ENCODE measurements around the gene GABRR2.
"Not testable (repeated sequence)": the region's sequence is repeated elsewhere in the genome, so short reads cannot be mapped to it uniquely, and the experiment has no call there.

GABRR2 gene

DNA sequence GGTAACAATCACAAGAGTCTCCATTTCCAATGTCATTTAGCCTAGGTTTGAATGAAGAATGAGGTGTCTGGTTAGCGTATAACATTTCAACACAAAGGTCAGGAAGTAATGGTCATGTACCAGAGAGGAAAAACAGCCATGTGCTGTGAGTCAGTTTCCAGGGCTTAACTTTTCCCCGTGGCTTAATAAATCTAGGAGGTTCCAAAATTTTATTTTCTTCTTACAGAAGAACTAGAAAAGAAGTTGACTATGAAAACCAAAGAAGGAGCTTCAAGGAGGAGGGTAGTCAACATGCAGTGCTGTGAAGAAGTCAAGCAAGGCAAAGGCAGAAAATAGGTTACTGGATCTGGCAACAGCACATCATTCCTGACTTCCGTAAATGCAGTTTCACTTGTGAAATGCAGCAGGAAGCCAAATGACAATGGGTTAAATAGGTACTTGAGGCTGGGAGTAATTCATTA is 8.4 kb upstream of the GABRR2 start:
- DNase-seq (ENCODE audit: low read depth) = no peak

DNA sequence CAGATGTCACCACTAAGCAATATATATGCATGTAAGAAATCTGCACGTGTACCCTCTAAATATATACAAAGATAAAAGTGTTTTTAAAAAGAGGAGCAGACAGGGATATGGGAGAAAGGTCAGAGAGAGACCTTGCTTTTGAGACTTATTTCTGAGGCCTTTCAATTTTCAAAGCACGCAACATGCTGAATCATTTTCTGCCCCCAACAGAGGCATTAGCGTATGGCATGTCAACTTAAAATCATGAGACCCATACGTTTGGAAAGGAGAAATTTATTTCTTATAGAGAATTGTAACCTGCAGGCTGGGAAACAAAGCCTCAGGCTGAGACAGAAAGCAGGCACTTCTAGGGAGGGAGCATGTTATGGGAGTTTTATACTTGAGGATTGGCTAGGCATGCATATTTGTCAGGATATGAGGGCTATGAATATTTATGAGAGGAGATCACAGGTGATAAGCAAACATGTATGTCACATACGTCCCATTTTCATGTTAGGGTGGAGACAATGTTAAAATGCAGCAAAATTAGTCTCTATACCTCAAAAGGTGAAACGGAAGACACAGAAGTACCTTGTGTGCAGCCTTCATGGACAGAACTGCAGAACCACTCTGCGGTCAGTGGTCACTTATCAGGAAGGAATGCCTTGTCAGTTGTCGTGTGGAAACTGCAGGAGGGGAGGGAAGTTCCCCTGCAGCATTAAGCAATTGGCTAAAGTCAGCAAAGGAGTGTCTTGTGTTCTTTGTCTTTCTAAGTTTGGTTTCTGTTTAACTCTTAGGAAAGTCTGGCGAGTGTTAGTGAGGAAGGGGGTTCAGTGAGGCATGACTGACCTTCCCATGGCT is 6.3 kb upstream of the GABRR2 start:
- DNase-seq (ENCODE audit: low read depth) = no peak

DNA sequence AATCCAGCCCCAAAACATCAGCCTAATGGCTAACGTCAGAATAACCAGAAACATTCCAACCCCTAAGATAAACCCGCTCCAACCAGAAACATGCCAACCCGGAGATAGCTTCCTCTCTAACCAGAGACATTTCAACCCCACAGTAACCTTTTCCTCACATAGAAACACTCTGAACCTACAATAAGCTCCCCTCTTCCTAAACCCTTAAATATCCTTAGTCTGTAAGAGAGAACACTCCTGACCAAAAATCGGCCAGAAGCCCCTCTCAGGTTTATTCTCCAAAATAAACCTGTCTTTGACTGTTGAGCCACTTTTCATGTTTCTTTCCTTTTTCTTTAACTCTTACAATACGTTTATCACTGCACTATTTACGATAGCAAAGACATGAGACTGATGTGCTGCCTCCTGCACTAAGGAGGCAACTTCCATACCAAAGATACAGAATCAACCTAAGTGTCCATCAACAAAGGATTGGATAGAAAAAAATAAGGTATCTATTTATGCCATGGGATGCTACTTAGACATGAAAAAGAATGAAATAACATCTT is 5.0 kb upstream of the GABRR2 start:
- DNase-seq (ENCODE audit: low read depth) = no peak

DNA sequence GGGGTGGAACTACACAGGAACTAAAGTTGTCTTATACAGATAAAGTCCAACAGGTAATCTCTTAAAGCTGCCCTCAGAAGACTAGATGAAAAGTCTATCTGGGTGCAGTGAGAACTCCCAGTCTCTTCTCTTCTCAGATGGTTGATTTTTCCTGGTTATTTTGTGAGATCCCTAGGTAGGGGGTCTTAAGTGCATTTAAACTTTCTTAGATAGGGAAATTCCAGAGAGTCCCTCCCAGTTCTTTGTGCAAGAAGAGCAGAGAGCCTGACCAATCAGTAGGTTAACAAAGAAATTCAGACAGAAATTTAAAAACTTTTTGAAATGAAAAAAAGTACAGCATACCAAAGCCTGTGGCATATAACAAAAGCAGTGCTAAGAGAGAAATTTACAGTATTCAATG is 2.0 kb upstream of the GABRR2 start:
- no peak for DNase-seq (ENCODE audit: low read depth)

DNA sequence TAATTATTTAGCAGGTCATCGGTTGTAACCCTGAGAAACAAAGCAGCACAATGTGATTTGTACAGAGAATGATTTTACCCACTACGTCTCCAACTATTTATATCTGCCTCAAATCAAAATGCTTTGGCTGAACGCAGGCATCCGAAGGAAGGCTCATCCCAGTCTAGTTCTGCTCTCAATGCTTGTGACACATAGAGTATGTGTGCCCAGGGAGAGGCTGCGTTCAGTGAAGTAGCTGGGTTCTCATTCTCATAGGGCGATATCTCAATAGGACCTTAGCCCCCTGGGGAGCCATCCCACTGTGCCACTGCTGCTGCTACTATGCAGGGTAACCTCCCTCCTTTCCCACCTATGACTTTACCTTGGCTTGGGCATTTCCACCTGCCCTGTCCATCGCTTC is 407 bp downstream of the GABRR2 start:
- no peak for DNase-seq (ENCODE audit: low read depth)

DNA sequence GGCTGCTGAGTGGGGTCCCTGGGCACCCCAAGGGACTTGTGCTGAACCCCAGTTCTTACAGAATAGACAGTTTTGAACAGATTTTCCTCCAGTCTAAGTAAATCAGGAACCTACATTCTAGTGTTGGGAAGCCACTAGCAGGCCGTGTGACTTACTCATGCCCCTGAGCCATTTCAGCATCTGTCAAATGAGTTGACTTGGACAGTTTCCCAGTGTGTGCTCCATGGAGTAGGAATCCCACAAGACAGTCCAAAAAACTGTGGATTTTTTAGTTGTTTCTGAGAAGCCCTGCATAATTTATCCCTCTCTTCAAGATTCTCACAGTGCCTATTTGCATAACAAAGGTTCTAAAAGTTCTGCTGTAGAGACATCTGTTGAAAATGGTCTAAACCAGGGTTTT is 2.1 kb downstream of the GABRR2 start:
- no peak for DNase-seq (ENCODE audit: low read depth)

DNA sequence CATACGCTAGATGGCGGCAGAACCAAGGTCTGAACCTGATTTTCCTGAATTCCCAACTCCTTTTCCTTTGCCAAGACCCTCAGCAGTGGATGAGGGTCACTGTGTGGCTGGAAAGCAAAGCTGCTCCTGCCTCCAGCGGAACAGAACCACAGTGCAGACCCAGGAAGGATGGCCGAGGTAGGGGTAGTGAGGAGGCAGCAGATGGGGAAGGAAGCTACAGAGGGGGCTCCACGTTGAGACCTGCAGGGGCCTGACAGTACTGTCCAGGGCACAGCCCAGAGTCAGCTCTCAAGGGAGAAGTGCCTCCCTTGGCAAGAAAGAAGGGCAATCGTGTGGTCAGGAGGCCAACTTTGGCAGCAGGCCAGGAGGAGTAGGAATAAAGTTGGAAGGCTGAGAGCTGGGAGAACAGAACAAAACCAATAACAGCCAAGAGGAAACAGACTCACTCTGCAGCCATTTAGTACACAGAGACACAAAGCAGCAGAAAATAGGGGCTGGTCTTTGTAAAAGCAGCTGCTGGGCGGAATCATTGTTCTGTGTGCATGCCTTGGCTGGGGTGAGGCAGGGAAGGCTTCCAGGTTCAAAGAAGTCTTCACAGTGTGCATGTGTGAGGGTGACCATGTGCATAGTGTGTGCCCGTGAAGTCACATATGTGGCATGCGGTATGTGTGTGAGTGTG is 3.1 kb downstream of the GABRR2 start:
- no peak for DNase-seq (ENCODE audit: low read depth)

DNA sequence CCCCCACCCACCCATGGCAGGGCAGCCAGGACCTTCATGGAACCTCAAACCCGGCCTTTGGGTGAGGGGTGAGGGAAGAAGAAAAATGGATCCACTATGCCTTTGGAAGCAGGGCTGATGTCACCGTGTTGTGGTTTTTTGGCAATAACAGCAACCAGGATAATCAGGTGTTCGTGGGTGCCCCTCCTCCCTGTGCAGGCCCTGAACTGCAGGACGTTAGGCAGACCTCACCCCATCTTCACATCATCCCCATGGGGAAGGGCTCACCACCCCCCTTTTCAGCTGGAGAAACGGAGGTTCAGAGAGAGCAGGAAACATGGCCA is 3.6 kb downstream of the GABRR2 start:
- DNase-seq (ENCODE audit: low read depth) = no peak

DNA sequence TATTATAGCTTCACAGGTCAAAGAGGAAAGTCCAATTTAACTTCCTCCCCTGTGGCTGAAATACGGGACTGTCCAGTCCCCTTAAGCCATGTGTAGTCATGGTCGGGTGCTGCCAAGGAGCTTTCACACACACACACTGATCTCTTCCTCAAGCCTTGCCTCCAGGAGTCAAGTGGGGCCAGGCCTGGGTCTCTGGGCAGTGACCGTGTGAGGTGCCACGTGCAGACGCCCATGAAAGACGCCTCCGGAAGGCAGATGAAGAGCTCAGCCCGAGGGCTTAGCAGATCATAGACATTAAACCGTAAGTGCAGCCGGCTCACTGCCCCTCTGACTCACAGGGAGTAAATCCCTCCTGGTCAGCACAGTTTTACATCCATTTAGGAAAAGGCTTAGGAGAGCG is 4.2 kb downstream of the GABRR2 start:
- DNase-seq (ENCODE audit: low read depth) = no peak

DNA sequence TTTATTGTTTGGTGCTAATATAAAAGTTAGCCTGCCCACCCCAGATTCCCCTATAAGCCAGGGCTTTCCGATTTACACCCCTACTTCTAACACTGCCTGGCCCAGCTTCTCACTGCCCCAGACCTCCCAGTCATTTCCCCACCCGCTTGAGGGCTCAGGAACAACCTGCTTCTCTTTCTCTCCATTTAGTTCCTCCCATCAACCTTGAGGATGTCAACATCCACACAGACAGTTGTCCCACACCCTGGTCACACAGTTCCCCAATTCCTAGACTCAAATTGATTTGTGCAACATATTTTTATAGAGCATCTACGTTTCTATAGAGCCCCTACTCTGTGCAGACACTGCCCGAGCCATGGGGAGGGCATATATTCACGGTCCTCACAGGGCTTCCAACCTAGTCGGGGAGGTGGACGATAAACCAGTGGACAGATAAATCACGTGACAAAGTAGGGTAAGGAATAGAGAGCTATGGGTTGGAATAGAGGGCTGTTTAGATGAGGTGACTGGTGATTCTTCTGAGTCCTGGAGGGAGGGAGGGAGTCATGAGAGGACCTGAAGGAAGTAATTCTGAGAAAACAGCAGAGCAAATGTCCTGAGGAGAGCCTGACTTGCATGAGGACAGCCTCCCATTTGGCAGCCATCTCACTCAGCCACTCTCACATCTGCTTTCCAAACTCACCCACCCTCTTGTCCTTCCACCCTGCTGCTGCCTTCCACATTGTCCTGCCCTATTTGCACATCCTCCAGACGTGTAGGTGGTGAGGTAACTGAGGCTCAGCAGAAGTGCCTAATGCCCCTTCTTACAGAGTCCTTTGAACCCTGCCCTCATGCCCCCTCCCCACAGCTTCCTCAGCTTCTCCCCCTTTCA is 6.3 kb downstream of the GABRR2 start:
- DNase-seq (ENCODE audit: low read depth) = no peak

DNA sequence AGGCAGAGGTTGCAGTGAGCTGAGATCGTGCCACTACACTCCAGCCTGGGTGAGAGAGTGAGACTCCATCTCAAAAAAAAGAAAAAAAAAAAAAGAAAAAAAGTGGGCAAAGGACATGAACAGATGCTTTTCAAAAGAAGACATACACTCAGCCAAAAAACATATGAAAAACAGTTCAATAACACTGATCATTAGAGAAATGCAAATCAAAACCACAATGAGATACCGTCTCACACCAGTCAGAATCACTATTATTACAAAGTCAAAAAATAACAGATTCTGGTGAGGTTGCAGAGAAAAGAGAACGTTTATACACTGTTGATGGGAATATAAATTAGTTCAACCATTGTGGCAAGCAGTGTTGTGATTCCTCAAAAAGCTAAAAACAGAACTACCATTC is 10.6 kb downstream of the GABRR2 start:
- not testable (repeated sequence) for DNase-seq (ENCODE audit: low read depth)

DNA sequence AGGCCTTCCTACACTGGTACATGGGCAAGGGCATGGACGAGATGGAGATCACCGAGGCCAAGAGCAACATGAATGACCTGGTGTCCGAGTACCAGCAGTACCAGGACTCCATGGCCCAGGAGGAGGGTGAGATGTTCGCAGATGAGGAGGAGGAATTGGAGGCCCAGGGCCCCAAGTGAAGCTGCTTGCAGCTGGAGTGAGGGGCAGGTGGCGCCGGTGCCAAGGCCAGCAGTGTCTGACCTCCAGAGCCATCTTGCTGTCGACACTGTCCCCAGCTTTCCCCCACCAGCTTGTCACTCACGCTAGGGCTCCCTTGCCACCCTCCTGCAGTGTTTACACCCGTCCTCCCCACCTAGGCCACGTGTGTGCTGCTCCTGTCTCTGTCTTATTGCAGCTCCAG is 12.2 kb downstream of the GABRR2 start:
- DNase-seq (ENCODE audit: low read depth) = no peak

DNA sequence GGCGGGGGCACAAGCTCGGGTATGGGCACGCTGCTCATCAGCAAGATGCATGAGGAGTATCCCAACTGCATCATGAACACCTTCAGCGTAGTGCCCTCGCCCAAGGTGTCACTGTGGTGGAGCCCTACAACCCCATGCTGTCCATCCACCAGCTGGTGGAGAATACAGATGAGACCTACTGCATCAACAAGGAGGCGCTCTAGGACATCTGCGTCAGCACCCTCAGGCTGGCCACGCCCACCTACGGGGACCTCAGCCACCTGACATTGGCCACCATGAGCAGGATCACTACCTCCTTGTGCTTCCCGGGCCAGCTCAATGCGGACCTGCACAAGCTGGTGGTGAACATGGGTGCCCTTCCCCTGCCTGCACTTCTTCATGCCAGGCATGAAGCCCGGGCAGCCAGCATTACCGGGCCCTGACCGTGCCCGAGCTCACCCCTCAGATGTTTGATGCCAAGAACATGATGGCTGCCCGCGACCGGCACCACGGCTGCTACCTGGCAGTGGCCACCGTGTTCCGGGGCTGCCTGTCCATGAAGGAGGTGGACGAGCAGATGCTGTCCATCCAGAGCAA is 12.8 kb downstream of the GABRR2 start:
- no peak for DNase-seq (ENCODE audit: low read depth)

DNA sequence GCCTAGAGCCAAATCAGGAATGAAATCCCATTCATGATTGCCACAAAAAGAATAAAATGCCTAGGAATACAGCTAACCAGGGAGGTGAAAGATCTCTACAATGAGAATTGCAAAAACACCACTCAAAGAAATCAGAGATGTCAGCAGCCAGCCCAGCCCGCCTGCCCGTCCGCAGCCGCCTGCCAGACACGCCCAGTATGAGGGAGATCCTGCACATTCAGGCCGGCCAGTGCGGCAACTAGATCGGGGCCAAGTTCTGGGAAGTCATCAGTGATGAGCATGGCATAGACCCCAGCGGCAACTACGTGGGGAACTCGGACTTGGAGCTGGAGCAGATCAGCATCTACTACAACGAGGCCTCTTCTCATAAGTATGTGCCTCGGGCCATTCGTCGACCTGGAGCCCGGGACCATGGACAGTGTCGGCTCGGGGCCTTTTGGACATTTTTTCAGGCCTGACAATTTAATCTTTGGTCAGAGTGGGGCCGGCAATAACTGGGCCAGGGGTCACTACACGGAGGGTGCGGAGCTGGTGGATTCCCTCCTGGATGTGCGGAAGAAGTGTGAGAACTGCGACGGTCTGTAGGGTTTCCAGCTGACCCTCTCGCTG is 13.4 kb downstream of the GABRR2 start:
- DNase-seq (ENCODE audit: low read depth) = no peak

DNA sequence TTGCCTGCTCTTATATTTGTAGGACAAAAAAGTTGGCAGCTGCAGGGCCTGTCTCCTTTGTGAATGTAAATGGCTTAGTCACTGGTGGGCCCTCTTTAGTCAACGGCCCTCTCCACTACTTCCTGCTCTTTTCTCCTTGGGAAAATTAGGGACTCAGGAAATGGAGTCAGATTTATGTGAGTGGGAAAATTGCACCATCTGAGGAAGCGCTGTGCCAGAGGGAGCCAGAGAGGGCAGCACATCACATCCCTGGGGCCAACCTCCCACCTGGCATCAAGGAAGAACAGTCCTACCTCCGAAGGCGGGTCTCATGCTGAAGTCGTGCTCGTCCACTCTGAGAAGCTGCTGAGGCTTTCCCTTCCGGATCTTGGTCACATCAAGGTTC is 15.6 kb downstream of the GABRR2 start:
- no peak for DNase-seq (ENCODE audit: low read depth)

DNA sequence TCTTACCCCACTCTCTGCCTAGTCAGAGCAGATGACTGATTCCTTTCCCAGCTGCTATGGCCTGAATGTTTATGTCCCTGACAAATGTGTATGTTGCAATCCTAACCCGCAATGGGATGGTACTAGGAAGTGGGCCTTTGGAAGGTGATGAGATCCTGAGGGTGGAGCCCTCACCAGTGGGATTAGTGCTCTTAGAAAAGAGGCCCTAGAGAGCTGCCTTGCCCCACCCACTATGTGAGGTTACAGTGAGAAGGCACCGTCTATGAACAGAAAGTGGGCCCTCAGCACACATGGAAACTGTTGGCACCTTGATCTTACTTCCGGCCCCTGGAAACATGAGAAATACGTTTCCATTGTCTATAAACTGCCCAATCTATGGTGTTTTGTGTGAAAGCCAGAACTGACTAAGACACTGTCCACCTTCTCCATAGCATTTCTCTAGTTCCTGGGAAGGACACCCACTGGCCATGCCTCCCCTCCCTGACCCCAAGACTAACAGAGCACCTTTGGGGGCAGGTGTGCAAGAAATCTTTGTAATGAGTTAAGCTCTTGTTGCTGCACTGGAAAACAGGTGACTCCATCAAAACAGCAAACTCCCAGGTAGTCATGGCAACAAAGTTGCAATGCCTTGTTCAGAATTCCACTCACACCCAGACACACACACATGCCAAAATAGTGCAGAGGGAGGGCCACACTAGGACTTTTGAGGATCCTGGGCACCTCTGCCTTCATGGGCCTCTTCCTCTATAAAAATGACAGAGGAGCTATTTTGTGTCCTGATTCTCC is 16.2 kb downstream of the GABRR2 start:
- DNase-seq (ENCODE audit: low read depth) = peak; percentile 10

DNA sequence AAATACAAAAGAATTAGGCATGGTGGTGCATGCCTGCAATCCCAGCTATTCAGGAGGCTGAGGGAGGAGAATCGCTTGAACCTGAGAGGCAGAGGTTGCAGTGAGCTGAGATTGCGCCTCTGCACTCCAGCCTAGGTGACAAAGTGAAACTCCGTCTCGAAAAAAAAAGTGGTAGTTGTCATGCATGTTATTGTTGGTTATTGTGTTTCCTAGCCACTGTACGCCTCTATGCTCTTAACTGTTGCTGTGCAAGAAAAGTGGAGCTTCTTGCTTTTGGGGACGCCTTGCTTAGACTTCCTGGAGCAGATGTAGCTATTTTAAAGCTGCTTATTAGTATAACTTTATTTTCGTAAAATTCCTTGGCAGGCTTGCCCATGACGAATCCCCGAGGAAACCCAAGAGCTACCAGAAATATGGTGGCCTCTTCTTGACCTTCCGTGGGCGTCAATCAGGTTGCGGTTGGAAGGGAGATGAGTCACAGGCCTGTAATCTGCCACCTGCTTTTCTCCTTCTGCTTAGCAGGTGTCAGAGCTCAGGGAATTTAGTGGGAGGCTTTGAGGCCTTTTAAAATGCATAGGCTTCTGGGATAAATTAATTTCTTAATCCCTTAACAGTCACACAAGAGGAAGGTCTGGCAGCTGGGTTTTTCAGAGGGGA is 17.3 kb downstream of the GABRR2 start:
- peak; percentile 8 for DNase-seq (ENCODE audit: low read depth)

DNA sequence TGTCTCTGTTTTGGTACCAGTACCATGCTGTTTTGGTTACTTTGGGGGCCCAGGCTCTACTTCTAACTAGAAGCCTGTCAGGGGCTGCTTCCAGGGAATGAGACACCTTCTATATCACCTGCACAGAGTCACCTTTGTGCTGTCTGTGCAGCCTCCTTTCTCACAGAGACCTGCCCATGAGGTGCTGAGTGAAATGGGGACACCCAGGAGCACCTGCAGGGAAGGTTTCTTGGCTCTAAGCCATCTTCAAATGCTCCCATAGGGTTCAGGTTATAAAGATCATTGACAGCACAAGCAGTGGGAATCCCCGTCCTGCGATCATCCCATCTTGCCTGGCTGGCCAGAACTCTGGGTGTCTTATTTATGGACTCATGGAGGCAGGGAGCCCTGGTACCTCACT is 19.1 kb downstream of the GABRR2 start:
- no peak for DNase-seq (ENCODE audit: low read depth)

DNA sequence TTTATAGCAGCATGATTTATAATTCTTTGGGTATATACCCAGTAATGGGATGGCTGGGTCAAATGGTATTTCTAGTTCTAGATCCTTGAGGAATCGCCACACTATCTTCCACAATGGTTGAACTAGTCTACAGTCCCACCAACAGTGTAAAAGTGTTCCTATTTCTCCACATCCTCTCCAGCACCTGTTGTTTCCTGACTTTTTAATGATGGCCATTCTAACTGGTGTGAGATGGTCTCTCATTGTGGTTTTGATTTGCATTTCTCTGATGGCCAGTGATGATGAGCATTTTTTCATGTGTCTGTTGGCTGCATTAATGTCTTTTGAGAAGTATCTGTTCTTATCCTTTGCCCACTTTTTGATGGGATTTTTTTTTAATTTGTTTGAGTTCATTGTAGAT is 20.0 kb downstream of the GABRR2 start:
- not testable (repeated sequence) for DNase-seq (ENCODE audit: low read depth)

DNA sequence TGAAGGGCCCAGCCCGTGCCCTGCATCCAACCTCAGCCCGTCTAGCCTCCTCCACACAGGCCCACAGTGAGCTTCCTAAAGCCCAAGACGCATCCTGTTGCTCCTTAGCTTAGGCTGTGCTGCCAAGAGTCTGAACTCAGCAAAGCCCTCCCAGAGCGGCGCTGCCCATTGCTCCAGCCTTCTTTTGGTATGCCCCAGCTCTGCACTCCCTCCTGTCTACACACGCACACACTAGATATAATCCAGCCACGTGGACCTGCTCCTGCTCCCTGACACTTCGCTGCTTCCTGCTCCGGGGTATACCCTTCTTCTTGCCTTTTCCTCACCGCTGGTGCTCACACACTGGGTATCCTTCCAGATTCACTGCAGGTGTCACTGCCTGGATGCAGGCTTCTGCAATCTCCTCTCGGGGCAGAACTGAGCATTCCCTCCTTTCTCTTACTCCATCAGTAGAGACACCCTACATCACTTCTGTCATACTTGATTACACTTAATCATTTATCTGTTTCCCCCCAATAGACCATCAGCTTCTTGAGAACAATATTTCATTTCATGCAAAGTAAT is 23.8 kb downstream of the GABRR2 start:
- no peak for DNase-seq (ENCODE audit: low read depth)
